ENCODE measurements around the gene HOXC10. TPM values are rescaled to one million over a fixed set of nuclear protein-coding genes. Genes with fewer than 3 reads are reported as not detected.

Gene HOXC10
- total and polyA plus RNA-seq, 9 donors: 0.15 to 15.4 (median 2.0) TPM; not detected in 2

DNA sequence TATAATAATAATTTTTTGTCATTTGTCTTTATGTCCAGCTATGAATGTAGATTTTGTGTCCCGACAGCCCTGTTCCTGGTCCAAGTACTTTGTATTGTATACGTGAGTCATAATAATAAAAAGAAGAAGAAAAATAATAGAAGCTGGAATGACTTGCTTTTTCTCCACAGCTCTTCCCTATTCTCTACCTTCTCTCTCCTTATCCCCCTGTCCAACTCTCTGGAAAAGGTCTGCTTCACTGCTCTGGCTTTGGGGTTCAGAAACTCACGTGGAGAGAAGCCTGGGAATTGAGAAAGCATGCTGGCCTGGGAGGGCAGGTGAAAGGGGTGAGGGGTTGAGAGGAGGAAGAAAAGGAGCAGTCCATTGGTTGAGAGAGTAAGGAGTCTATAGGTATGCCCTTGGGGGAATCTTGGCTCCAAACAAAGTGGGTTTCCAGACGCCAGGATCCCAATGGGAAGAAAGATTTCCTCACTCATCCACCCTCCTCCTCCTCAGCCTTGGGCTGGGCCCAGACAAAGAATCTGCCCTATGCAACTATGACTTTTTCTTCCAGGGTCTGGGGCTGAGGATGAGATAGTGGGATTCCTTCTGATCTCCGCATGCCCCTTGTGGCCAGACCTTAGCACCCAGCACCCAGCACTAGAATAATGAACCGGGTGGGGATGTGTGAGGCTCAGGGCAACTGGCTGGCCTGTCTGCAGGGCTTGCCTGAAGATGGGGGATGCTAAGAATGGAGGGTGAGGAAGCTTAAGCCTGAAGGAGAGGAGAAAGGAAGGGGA, 27.9 kb downstream of the HOXC10 start:
- H3K4me3 ChIP-seq: no peak overlapping the region
- no peak for TF ChIP-seq POLR2A (IDR thresholded peaks at IDR 0.05)
- TF ChIP-seq, protein P1, sequence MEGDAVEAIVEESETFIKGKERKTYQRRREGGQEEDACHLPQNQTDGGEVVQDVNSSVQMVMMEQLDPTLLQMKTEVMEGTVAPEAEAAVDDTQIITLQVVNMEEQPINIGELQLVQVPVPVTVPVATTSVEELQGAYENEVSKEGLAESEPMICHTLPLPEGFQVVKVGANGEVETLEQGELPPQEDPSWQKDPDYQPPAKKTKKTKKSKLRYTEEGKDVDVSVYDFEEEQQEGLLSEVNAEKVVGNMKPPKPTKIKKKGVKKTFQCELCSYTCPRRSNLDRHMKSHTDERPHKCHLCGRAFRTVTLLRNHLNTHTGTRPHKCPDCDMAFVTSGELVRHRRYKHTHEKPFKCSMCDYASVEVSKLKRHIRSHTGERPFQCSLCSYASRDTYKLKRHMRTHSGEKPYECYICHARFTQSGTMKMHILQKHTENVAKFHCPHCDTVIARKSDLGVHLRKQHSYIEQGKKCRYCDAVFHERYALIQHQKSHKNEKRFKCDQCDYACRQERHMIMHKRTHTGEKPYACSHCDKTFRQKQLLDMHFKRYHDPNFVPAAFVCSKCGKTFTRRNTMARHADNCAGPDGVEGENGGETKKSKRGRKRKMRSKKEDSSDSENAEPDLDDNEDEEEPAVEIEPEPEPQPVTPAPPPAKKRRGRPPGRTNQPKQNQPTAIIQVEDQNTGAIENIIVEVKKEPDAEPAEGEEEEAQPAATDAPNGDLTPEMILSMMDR (IDR thresholded peaks at IDR 0.05): no peak
- 77 to 81% (median 80%) methylated on average over 6 of the region's 6 CpGs for WGBS, 3 donors
- no peak for DNase-seq
- peak overlapping the region in 1 of 2 donors; percentile 39 for H3K27ac ChIP-seq
- H3K4me1 ChIP-seq (ENCODE audit: insufficient read depth): no peaks in the 10 kb centered on the region
- H3K9me3 ChIP-seq: no peaks in the 10 kb centered on the region
- H3K27me3 ChIP-seq: no peaks in the 10 kb centered on the region
- no peaks in the 10 kb centered on the region for H3K36me3 ChIP-seq
- intact Hi-C loops (cut with DNase I): no loop called here

DNA sequence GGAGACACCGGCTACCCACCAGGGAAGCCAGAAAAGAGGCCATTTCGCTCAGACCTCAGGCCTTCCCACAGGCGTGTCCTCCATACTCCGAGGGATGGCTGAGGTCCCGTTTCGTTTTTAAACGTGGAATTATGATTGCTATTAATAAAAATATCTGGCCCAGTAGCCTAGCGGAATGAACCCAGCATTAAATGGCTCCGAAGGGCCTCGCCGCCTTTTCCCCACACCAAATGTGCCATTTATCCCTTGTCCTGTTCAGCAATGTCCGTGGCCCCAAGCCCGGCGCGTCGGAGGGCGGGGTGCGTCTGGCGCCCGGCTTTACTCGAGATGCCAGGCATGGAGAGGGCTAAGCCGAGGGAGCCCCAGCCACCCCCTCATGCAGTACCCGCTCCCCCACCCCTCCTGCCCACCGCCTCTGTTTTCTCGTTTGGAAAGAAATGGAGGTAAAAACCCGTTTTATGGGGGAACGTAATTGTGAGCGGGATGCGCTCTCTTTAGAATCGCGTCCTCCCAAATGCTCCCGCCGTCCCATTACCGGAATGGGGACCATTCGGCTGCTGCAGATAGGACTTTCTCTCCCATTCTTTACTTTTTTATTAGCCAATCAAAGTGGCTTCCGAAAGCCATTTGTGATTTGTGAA, 29.6 kb downstream of the HOXC10 start:
- Histone ChIP-seq H3K27me3 (no peaks in the 10 kb centered on the region), H3K36me3 (no peaks in the 10 kb centered on the region), H3K27ac (peak overlapping the region in 1 of 2 donors; percentile 78), H3K9me3 (no peaks in the 10 kb centered on the region), H3K4me3 (no peak overlapping the region), H3K4me1 (ENCODE audit: insufficient read depth) (no peaks in the 10 kb centered on the region)
- peak in 1 of 5 donors; percentile 47 for DNase-seq
- TF ChIP-seq POLR2A (IDR thresholded peaks at IDR 0.05) (no peak), EP300 (IDR thresholded peaks at IDR 0.05) (no peak)
- TF ChIP-seq, protein P1 (IDR thresholded peaks at IDR 0.05): no peak
- 60 to 74% (median 71%) methylated on average over 36 of the region's 36 CpGs for WGBS, 3 donors
- intact Hi-C loops (cut with DNase I): no loop called here

DNA sequence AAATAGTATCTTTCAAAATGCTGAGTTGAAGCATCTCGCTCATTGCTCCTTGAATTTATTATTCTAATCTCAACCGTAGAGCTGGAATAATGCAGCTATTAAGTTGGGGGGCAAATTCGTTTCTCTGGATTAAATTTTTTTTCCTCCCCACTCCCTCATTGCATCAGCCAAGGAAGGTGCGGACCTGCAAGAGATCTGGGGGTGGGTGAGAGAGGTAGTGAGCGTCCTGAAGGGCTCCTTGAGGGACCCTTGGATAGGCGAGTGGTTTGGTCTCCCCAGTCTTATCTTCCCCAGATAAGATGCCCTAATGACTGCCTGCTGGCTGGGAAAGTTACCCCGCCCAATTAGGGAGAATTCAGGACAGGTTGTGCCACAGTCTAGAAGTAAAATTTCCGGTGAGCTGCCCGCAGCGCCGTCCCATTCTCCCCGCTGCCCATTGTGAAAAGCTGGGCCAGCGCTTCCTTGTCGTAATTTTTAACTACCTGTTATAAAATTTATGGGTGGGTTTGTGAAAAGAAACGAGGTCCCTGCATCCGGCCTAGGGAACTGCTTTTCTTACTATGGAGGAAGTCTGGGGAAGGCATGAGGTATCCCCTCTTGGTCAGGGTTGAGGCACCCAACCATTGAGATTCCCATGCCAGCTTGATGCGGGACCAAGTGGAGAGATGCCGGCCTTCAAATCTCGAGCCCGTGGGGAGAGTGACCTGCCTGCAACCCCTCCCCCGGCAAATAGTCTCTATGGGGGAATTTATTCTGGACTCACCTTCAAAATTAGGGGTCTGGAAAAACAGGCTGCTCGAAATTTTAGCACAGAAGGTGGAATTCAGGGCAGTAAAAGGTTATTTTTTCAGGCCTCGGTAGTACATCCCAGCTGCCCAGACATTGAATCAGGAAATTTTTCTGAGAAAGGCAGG, 30.3 kb downstream of the HOXC10 start:
- Histone ChIP-seq H3K27me3 (no peaks in the 10 kb centered on the region), H3K4me1 (ENCODE audit: insufficient read depth) (no peaks in the 10 kb centered on the region), H3K27ac (no peak overlapping the region), H3K36me3 (no peaks in the 10 kb centered on the region), H3K4me3 (no peak overlapping the region), H3K9me3 (no peaks in the 10 kb centered on the region)
- intact Hi-C loops (cut with DNase I): no loop called here
- DNase-seq: peak in 1 of 5 donors; percentile 34
- TF ChIP-seq POLR2A (IDR thresholded peaks at IDR 0.05) (no peak), EP300 (IDR thresholded peaks at IDR 0.05) (no peak)
- TF ChIP-seq, protein P1 (IDR thresholded peaks at IDR 0.05): no peak
- WGBS, 3 donors: 82 to 86% (median 85%) methylated on average over 23 of the region's 23 CpGs

DNA sequence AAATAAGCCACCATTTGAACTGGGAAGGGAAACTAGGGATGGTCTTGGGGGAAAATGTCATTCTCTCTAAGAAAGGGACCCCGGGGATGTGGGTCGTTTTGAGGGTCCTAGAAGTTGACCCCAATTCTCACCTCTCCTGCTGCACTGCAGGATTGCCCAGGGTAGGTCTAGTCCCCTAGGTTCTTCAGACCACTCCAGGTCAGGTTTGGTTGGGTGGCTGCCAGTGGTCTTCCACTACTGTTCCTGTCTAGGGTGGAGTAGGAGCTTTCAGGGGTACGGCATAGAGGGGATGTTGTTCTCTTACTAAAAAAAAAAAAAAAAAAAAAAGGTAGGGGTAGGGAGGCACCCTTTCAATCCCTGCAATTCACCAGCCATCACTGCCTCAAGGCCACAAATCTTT, 31.1 kb downstream of the HOXC10 start:
- intact Hi-C loops (cut with DNase I): no loop called here
- no peaks in the 10 kb centered on the region for H3K36me3 ChIP-seq
- peak overlapping the region; percentile 56 for H3K4me3 ChIP-seq
- WGBS, 3 donors: 34 to 46% (median 36%) methylated on average over 3 of the region's 3 CpGs
- no peaks in the 10 kb centered on the region for H3K27me3 ChIP-seq
- TF ChIP-seq, protein P1 (IDR thresholded peaks at IDR 0.05): no peak
- DNase-seq: peak in 1 of 5 donors; percentile 71
- H3K27ac ChIP-seq: peak overlapping the region in 1 of 2 donors; percentile 95
- H3K4me1 ChIP-seq (ENCODE audit: insufficient read depth): no peaks in the 10 kb centered on the region
- no peaks in the 10 kb centered on the region for H3K9me3 ChIP-seq

All from ovary (tissue), 9 donors.